Loucy (cell line): Measurements from ENCODE around the gene AGRN.

Experiments used
- H2AFZ ChIP-seq: fragments of 200-600 bp; sonication (generic); 2 replicates; pipeline ENCODE4 v1.6.0; 2016; ENCODE audit warnings: antibody characterized with exemption, mild to moderate bottlenecking, low read length, moderate library complexity
- H3F3A ChIP-seq: fragments of 200-600 bp; 2 replicates; pipeline ENCODE4 v1.6.0; 2016; ENCODE audit warnings: antibody characterized with exemption, low read depth, mild to moderate bottlenecking
- H3K27me3 ChIP-seq: fragments of 200-600 bp; sonication (generic); 2 replicates; pipeline ENCODE4 v1.6.1; 2014; ENCODE audit warnings: low read length, mild to moderate bottlenecking; ENCODE audit not compliant: insufficient read depth, poor library complexity, severe bottlenecking
- H3K36me3 ChIP-seq: fragments of 200-600 bp; sonication (generic); 2 replicates; pipeline ENCODE4 v1.6.1; 2016; ENCODE audit warnings: low read length; ENCODE audit not compliant: insufficient read depth
- H3K4me1 ChIP-seq: fragments of 200-600 bp; sonication (generic); 2 replicates; pipeline ENCODE4 v1.5.1; 2014; ENCODE audit warnings: low read length, mild to moderate bottlenecking; ENCODE audit not compliant: insufficient read depth, poor library complexity, severe bottlenecking
- H3K4me2 ChIP-seq: fragments of 200-600 bp; sonication (generic); 2 replicates; pipeline ENCODE4 v1.6.0; 2014; ENCODE audit warnings: antibody characterized with exemption, low read length, low read depth, mild to moderate bottlenecking; ENCODE audit not compliant: poor library complexity, severe bottlenecking
- H3K4me3 ChIP-seq: fragments of 200-600 bp; sonication (generic); 2 replicates; pipeline ENCODE4 v1.5.1; 2014; ENCODE audit warnings: low read length, mild to moderate bottlenecking, mixed read lengths; ENCODE audit not compliant: poor library complexity, severe bottlenecking
- H3K79me2 ChIP-seq: fragments of 200-600 bp; sonication (generic); 2 replicates; pipeline ENCODE4 v1.6.1; 2014; ENCODE audit warnings: low read length; ENCODE audit not compliant: insufficient read depth
- H3K9ac ChIP-seq: fragments of 200-600 bp; sonication (generic); 2 replicates; pipeline ENCODE4 v1.6.0; 2014; ENCODE audit warnings: mild to moderate bottlenecking, low read depth, low read length, moderate library complexity; ENCODE audit not compliant: poor library complexity, severe bottlenecking
- H3K9me2 ChIP-seq: fragments of 200-600 bp; sonication (generic); replicated peaks from 2 replicates; pipeline ENCODE4 v1.6.1; 2016; ENCODE audit warnings: low read depth, low read length, mixed read lengths
- H3K9me3 ChIP-seq: fragments of 200-600 bp; sonication (generic); 2 replicates; pipeline ENCODE4 v1.6.1; 2014; ENCODE audit warnings: mild to moderate bottlenecking, antibody characterized with exemption, low read length, low read depth; ENCODE audit not compliant: insufficient read depth
- H4K20me1 ChIP-seq: fragments of 200-600 bp; sonication (generic); 2 replicates; pipeline ENCODE4 v1.6.0; 2014; ENCODE audit warnings: antibody characterized with exemption, low read length, mild to moderate bottlenecking; ENCODE audit not compliant: insufficient read depth, poor library complexity, severe bottlenecking
- CTCF ChIP-seq: fragments of 200-600 bp; sonication (generic); conservative IDR thresholded peaks from 2 replicates; pipeline ENCODE4 v1.5.1; 2014; ENCODE audit warnings: mild to moderate bottlenecking, antibody characterized with exemption, low read length
- EZH2phosphoT487 ChIP-seq: fragments of 200-600 bp; IDR thresholded peaks from 2 replicates; pipeline ENCODE4 v1.6.1; 2018; ENCODE audit warnings: antibody characterized with exemption, mild to moderate bottlenecking, moderate library complexity, borderline replicate concordance

The AGRN gene

GRCh38 chr1:1020000-1020404 is at the start of gene AGRN:
Gene AGRN, plus strand, starts transcription at chr1:1020120. Its CDS starts 53 bp downstream, at chr1:1020173.
- Histone ChIP-seq H2AFZ (peak within 1 kb of the TSS; percentile 43; the same call in 1 of the 2 replicates), H3K79me2 (no peaks in the 10 kb centered on the region)

GRCh38 chr1:970242-970972 is 49.5 kb upstream of the AGRN start:
- H3K27me3 ChIP-seq = no peaks in the 10 kb centered on the region
- peaks cover 16% of the 10 kb centered on the region for H3K4me1 ChIP-seq
- no peak overlapping the region for H2AFZ ChIP-seq
- TF ChIP-seq EZH2phosphoT487 (no peak), CTCF (no peak)
- no peaks in the 10 kb centered on the region for H3K9me2 ChIP-seq
- no peak overlapping the region for H3K9ac ChIP-seq
- H3K79me2 ChIP-seq = no peaks in the 10 kb centered on the region
- no peak overlapping the region for H3K4me3 ChIP-seq
- no peaks in the 10 kb centered on the region for H3K9me3 ChIP-seq
- no peaks in the 10 kb centered on the region for H3K36me3 ChIP-seq
- no peak overlapping the region for H3K4me2 ChIP-seq
- no peaks in the 10 kb centered on the region for H4K20me1 ChIP-seq
- H3F3A ChIP-seq = no peaks in the 10 kb centered on the region

More at GRCh38 chr1:1020000-1020404, at the start of gene AGRN:
- no peaks in the 10 kb centered on the region for H3K27me3 ChIP-seq
- H3K9me3 ChIP-seq = no peaks in the 10 kb centered on the region
- H3K4me2 ChIP-seq = peak within 1 kb of the TSS; percentile 67
- H3K36me3 ChIP-seq = no peaks in the 10 kb centered on the region
- peaks cover 9% of the 10 kb centered on the region for H4K20me1 ChIP-seq
- TF ChIP-seq CTCF (no peak), EZH2phosphoT487 (no peak)
- H3K9ac ChIP-seq = peak within 1 kb of the TSS; percentile 72
- no peaks in the 10 kb centered on the region for H3F3A ChIP-seq
- peak within 1 kb of the TSS; percentile 72 for H3K4me3 ChIP-seq
- peaks cover 15% of the 10 kb centered on the region for H3K4me1 ChIP-seq
- no peaks in the 10 kb centered on the region for H3K9me2 ChIP-seq

GRCh38 chr1:970973-971730 is 48.8 kb upstream of the AGRN start:
- TF ChIP-seq CTCF = no peak
- no peak for TF ChIP-seq EZH2phosphoT487
- Histone ChIP-seq H3K9me2 (no peaks in the 10 kb centered on the region), H3K4me1 (peaks cover 19% of the 10 kb centered on the region), H3K36me3 (no peaks in the 10 kb centered on the region), H3K4me2 (no peak overlapping the region), H3K4me3 (no peak overlapping the region), H4K20me1 (no peaks in the 10 kb centered on the region), H3K27me3 (no peaks in the 10 kb centered on the region), H3K9ac (no peak overlapping the region), H2AFZ (no peak overlapping the region), H3K9me3 (no peaks in the 10 kb centered on the region), H3K79me2 (no peaks in the 10 kb centered on the region), H3F3A (no peaks in the 10 kb centered on the region)
